Endothelial cell of umbilical vein (primary cell): ENCODE measurements around the gene SMS.

Experiments used
- POLR2A ChIP-seq: IDR thresholded peaks from 2 replicates; pipeline ENCODE4 v1.6.1; 2012; ENCODE audit warnings: low read depth, mild to moderate bottlenecking, control low read depth, low read length
- TF ChIP-seq, protein P1 (sequence below), 2 donors: IDR thresholded peaks; 1 replicate in 1 of 2; 2 replicates in 1 of 2; pipeline ENCODE4 v1.5.1; 2011; ENCODE audit warnings: low read length in 2 of 2, mild to moderate bottlenecking in 2 of 2, moderate library complexity in 2 of 2, control low read depth in 1 of 2, inconsistent platforms in 1 of 2, low read depth in 1 of 2; ENCODE audit not compliant: insufficient read depth in 1 of 2; ENCODE audit errors: extremely low read depth in 1 of 2
- TF ChIP-seq, protein P2 (sequence below): IDR thresholded peaks from 2 replicates; pipeline ENCODE4 v1.6.1; 2011; ENCODE audit not compliant: insufficient read depth, insufficient read length

DNA sequence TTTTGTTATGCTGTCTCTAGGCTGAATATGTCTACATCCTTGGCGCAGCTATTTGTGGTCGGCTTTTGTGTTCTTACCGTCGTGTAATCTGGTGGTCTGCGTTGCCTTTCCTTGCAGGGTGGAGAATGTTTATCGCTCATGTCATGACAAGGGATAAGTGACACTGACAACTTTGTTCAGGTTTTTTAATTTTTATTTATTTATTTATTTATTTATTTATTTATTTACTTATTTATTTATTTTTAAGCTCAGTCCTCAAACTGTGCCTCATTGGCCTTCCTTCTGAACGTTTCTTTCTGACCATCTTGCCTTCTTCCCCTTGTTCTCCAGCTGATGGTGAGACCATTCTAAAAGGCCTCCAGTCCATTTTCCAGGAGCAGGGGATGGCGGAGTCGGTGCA, 26.4 kb downstream of the SMS start:
- TF ChIP-seq, protein P1, sequence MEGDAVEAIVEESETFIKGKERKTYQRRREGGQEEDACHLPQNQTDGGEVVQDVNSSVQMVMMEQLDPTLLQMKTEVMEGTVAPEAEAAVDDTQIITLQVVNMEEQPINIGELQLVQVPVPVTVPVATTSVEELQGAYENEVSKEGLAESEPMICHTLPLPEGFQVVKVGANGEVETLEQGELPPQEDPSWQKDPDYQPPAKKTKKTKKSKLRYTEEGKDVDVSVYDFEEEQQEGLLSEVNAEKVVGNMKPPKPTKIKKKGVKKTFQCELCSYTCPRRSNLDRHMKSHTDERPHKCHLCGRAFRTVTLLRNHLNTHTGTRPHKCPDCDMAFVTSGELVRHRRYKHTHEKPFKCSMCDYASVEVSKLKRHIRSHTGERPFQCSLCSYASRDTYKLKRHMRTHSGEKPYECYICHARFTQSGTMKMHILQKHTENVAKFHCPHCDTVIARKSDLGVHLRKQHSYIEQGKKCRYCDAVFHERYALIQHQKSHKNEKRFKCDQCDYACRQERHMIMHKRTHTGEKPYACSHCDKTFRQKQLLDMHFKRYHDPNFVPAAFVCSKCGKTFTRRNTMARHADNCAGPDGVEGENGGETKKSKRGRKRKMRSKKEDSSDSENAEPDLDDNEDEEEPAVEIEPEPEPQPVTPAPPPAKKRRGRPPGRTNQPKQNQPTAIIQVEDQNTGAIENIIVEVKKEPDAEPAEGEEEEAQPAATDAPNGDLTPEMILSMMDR (IDR thresholded peaks at IDR 0.05; ENCODE audit: extremely low read depth in 1 of 2, insufficient read depth in 1 of 2, low read depth in 1 of 2, low read length in 2 of 2), result no peak
- TF ChIP-seq, protein P2, sequence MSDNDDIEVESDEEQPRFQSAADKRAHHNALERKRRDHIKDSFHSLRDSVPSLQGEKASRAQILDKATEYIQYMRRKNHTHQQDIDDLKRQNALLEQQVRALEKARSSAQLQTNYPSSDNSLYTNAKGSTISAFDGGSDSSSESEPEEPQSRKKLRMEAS, result no peak
- no peak for TF ChIP-seq POLR2A
